Measurements from ENCODE around the gene RARA. TPM values are rescaled to one million over a fixed set of nuclear protein-coding genes. Genes with fewer than 3 reads are reported as not detected.

RARA gene
- total RNA-seq, 1 experiment from 2014 or later: 25.4 TPM

- Histone ChIP-seq H3K27me3 (replicated peaks; ENCODE audit: insufficient read depth, low read depth, low read length, poor library complexity) (no peaks in the 10 kb centered on the region), H3K9me3 (ENCODE audit: low read depth, low read length, poor library complexity, severe bottlenecking) (no peaks in the 10 kb centered on the region), H3K4me1 (ENCODE audit: insufficient read depth, low read length, poor library complexity, severe bottlenecking) (peaks cover 22% of the 10 kb centered on the region), H3K27ac (ENCODE audit: low read depth, low read length, poor library complexity, severe bottlenecking) (no peak overlapping the region), H3K4me3 (ENCODE audit: low read depth, low read length, poor library complexity, severe bottlenecking) (no peak overlapping the region), H3K36me3 (ENCODE audit: insufficient read depth, low read length, poor library complexity, severe bottlenecking) (no peaks in the 10 kb centered on the region)
- TF ChIP-seq, protein P1, sequence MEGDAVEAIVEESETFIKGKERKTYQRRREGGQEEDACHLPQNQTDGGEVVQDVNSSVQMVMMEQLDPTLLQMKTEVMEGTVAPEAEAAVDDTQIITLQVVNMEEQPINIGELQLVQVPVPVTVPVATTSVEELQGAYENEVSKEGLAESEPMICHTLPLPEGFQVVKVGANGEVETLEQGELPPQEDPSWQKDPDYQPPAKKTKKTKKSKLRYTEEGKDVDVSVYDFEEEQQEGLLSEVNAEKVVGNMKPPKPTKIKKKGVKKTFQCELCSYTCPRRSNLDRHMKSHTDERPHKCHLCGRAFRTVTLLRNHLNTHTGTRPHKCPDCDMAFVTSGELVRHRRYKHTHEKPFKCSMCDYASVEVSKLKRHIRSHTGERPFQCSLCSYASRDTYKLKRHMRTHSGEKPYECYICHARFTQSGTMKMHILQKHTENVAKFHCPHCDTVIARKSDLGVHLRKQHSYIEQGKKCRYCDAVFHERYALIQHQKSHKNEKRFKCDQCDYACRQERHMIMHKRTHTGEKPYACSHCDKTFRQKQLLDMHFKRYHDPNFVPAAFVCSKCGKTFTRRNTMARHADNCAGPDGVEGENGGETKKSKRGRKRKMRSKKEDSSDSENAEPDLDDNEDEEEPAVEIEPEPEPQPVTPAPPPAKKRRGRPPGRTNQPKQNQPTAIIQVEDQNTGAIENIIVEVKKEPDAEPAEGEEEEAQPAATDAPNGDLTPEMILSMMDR (conservative IDR thresholded peaks at IDR 0.05; ENCODE audit: low read depth, low read length): no peak
- TF ChIP-seq EZH2 (IDR thresholded peaks at IDR 0.05; ENCODE audit: borderline replicate concordance, low read depth, low read length, poor library complexity, severe bottlenecking): no peak
- intact Hi-C loops (cut with micrococcal nuclease; ENCODE audit: unreplicated experiment): no loop called here
- CTCF ChIA-PET: no interaction called here
- BruUV-seq (replicated peaks): no TSS peak
- POLR2A ChIA-PET (ENCODE audit: low non-redundant PET): no interaction called here
- no peak for DNase-seq (ENCODE audit: low spot score)
Observed at GRCh38 chr17:40326832-40327199, 17.8 kb downstream of the RARA start.

- H3K36me3 ChIP-seq (ENCODE audit: insufficient read depth, low read length, poor library complexity, severe bottlenecking): no peaks in the 10 kb centered on the region
- DNase-seq (ENCODE audit: low spot score): no peak
- no peak for TF ChIP-seq EZH2 (IDR thresholded peaks at IDR 0.05; ENCODE audit: borderline replicate concordance, low read depth, low read length, poor library complexity, severe bottlenecking)
- TF ChIP-seq, protein P1 (conservative IDR thresholded peaks at IDR 0.05; ENCODE audit: low read depth, low read length): no peak
Observed at GRCh38 chr17:40327244-40327729, 18.3 kb downstream of the RARA start.

DNA sequence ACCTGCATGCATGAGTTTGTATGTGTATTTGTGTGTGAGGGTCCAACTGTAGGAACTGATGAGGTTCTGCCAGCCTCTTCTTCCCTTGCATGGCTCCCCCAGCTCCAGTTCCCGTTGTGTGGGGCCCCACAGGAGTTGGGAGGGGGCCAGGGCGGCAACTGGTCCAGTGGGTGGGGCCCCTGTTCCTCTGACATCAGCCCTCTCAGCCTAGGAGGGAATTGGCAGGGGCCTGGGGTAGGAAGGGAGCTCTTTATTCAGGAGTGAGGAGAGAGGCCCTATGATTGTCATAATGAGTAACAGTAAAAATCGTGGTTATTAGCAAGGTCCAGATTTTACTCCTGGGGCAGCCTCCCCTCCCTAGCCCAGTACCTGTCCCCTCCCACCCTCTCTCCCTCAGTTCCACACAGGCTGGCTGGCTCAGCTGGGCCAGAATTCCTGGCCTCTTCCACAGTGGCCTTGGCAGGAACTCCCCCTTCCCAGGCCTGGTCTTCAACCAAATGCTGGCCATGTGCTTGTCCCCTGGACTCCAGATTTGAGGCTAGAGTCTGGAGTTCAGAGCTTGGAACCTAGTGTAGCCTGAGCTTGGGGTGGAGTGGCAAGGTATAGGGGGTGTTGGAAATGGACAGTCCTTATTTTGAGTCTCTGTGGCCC lies 18.9 kb downstream of the RARA start:
- no TSS peak for BruUV-seq (replicated peaks)
- no peaks in the 10 kb centered on the region for H3K36me3 ChIP-seq (ENCODE audit: insufficient read depth, low read length, poor library complexity, severe bottlenecking)

More at GRCh38 chr17:40327244-40327729, 18.3 kb downstream of the RARA start:
- intact Hi-C loops (cut with micrococcal nuclease; ENCODE audit: unreplicated experiment): no loop called here
- no peak overlapping the region for H3K4me3 ChIP-seq (ENCODE audit: low read depth, low read length, poor library complexity, severe bottlenecking)
- H3K27me3 ChIP-seq (replicated peaks; ENCODE audit: insufficient read depth, low read depth, low read length, poor library complexity): no peaks in the 10 kb centered on the region
- no TSS peak for BruUV-seq (replicated peaks)
- ChIA-PET CTCF (no interaction called here), POLR2A (ENCODE audit: low non-redundant PET) (no interaction called here)
- no peak overlapping the region for H3K27ac ChIP-seq (ENCODE audit: low read depth, low read length, poor library complexity, severe bottlenecking)
- no peaks in the 10 kb centered on the region for H3K9me3 ChIP-seq (ENCODE audit: low read depth, low read length, poor library complexity, severe bottlenecking)
- peaks cover 18% of the 10 kb centered on the region for H3K4me1 ChIP-seq (ENCODE audit: insufficient read depth, low read length, poor library complexity, severe bottlenecking)

More for the DNA sequence above, 18.9 kb downstream of the RARA start:
- CTCF ChIA-PET: no interaction called here
- Histone ChIP-seq H3K4me1 (ENCODE audit: insufficient read depth, low read length, poor library complexity, severe bottlenecking) (peaks cover 14% of the 10 kb centered on the region), H3K27me3 (replicated peaks; ENCODE audit: insufficient read depth, low read depth, low read length, poor library complexity) (no peaks in the 10 kb centered on the region), H3K9me3 (ENCODE audit: low read depth, low read length, poor library complexity, severe bottlenecking) (no peaks in the 10 kb centered on the region), H3K4me3 (ENCODE audit: low read depth, low read length, poor library complexity, severe bottlenecking) (no peak overlapping the region), H3K27ac (ENCODE audit: low read depth, low read length, poor library complexity, severe bottlenecking) (peak overlapping the region; percentile 54)
- no peak for DNase-seq (ENCODE audit: low spot score)
- POLR2A ChIA-PET (ENCODE audit: low non-redundant PET): no interaction called here
- intact Hi-C loops (cut with micrococcal nuclease; ENCODE audit: unreplicated experiment): no loop called here
- no peak for TF ChIP-seq EZH2 (IDR thresholded peaks at IDR 0.05; ENCODE audit: borderline replicate concordance, low read depth, low read length, poor library complexity, severe bottlenecking)
- TF ChIP-seq, protein P1 (conservative IDR thresholded peaks at IDR 0.05; ENCODE audit: low read depth, low read length): no peak

Data from A673 (cell line).